GM18909 (cell line): ENCODE results near the gene PTGES2.
"Not testable (repeated sequence)": the region's sequence is repeated elsewhere in the genome, so short reads cannot be mapped to it uniquely, and the experiment has no call there.

Experiments
- ATAC-seq: cut with Tn5 transposase; IDR thresholded peaks from one replicate; pipeline ENCODE4 v1.9.1; 2021; ENCODE audit warnings: mild to moderate bottlenecking; ENCODE audit not compliant: unreplicated experiment, poor library complexity

The PTGES2 gene

GRCh38 chr9:128120741-128121465 is 6.6 kb downstream of the PTGES2 start:
- no peak for ATAC-seq

GRCh38 chr9:128120061-128120740 is 7.3 kb downstream of the PTGES2 start:
- no peak for ATAC-seq

- no peak for ATAC-seq
Measured at GRCh38 chr9:128118971-128119665, 8.4 kb downstream of the PTGES2 start.

GRCh38 chr9:128118472-128118857 is 9.1 kb downstream of the PTGES2 start:
- ATAC-seq: no peak

GRCh38 chr9:128117613-128118471 is 9.7 kb downstream of the PTGES2 start:
- peak; percentile 72 for ATAC-seq

- ATAC-seq: no peak
Measured at GRCh38 chr9:128116104-128117083, 11.1 kb downstream of the PTGES2 start.

- ATAC-seq: no peak
Measured at GRCh38 chr9:128115187-128116103, 12.1 kb downstream of the PTGES2 start.

- ATAC-seq: no peak
Measured at GRCh38 chr9:128114326-128115186, 13.0 kb downstream of the PTGES2 start.

- no peak for ATAC-seq
Measured at GRCh38 chr9:128113526-128114325, 13.8 kb downstream of the PTGES2 start.

GRCh38 chr9:128111726-128112125 is 15.8 kb downstream of the PTGES2 start:
- ATAC-seq: not testable (repeated sequence)

- no peak for ATAC-seq
Measured at GRCh38 chr9:128109050-128109709, 18.3 kb downstream of the PTGES2 start.

GRCh38 chr9:128108269-128109049 is 19.1 kb downstream of the PTGES2 start:
- ATAC-seq: no peak

- ATAC-seq: no peak
Measured at GRCh38 chr9:128107468-128108268, 19.9 kb downstream of the PTGES2 start.

- ATAC-seq: no peak
Measured at GRCh38 chr9:128106940-128107467, 20.5 kb downstream of the PTGES2 start.
